CD4-positive, alpha-beta T cell treated with Interleukin-1 beta for 1 hour (primary cell): ENCODE measurements around the gene SHMT2.
A peak's percentile ranks its signal among the peaks of the same experiment; 100 is the strongest.

Experiments
- DNase-seq, 2 donors: peaks; one replicate each; pipeline ENCODE4 v3.0.0-alpha.2; 2020 to 2022

SHMT2 gene

GRCh38 chr12:57241402-57242310, 12.1 kb downstream of the SHMT2 start:
- DNase-seq, result no peak

- no peak for DNase-seq
Measured at GRCh38 chr12:57242329-57242690, 12.8 kb downstream of the SHMT2 start.

- peak; percentile 63 to 67 for DNase-seq
Measured at GRCh38 chr12:57242691-57243454, 13.4 kb downstream of the SHMT2 start.

GRCh38 chr12:57243521-57244311, 14.2 kb downstream of the SHMT2 start:
- DNase-seq, result peak; percentile 76 to 79

DNA sequence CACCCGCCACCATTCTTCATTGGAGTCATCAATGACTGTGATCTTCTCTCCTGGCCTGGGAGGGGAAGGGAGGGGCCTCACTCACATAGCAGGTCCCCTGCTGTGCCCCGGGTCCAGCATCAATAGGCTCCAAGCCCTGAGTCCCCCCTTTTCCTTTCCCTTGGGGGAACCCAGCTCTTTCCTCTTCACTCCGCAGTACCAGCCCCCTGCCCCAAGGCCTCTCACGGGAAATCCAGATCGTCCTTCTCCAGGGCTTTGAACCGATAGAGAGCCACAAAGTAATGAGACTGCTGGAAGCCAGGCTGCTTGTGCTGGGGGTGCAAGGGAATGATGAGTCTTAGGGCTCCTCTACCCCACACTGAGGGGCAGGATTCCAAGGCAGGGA, 14.8 kb downstream of the SHMT2 start:
- DNase-seq, result no peak

- DNase-seq, result no peak
Measured at GRCh38 chr12:57247041-57247440, 17.5 kb downstream of the SHMT2 start.

DNA sequence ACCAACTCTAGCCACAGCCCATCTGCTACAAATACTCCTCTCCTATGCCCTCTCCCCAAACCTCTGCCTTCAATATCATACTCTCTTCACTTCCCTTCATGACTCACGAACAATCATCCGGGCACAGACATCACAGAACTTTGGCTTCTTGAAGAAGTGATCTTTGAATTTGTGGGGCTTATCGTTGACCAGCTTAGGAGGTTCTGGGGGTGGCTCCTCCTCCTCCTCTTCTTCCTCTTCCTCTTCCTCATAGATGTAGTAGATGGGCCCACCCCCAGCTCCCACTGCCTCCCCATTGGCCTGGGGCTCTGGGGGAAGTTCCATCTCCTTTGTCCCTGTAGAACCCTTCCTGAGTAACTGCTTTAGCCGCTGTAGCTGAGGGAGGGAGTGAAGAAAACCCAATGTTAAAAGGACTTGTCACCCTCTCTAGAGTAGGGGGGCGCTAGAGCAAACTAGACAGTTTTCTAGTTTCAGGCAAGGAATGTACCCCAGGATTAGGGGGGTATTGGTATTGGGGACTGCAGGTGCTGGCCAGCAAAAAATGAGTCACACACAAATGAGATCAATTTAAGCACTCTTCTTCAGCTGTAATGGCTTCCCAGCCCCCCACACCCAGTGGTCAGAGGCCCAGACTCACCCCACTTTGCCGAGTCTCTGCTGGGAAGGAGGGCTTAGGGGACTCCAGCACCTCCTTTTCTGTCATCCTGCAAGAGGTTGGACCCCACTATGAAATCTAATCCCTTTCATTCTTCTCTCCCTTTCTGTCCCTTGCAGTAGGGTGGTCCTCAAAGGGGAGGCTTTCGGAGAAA, 19.6 kb downstream of the SHMT2 start:
- no peak for DNase-seq

- DNase-seq, result no peak
Measured at GRCh38 chr12:57250541-57250940, 21.0 kb downstream of the SHMT2 start.

- DNase-seq, result no peak
Measured at GRCh38 chr12:57250956-57251355, 21.4 kb downstream of the SHMT2 start, which contains the start of gene STAC3. STAC3 (minus strand) TSS chr12:57251187; CDS start chr12:57249636, 1,551 bp downstream.

DNA sequence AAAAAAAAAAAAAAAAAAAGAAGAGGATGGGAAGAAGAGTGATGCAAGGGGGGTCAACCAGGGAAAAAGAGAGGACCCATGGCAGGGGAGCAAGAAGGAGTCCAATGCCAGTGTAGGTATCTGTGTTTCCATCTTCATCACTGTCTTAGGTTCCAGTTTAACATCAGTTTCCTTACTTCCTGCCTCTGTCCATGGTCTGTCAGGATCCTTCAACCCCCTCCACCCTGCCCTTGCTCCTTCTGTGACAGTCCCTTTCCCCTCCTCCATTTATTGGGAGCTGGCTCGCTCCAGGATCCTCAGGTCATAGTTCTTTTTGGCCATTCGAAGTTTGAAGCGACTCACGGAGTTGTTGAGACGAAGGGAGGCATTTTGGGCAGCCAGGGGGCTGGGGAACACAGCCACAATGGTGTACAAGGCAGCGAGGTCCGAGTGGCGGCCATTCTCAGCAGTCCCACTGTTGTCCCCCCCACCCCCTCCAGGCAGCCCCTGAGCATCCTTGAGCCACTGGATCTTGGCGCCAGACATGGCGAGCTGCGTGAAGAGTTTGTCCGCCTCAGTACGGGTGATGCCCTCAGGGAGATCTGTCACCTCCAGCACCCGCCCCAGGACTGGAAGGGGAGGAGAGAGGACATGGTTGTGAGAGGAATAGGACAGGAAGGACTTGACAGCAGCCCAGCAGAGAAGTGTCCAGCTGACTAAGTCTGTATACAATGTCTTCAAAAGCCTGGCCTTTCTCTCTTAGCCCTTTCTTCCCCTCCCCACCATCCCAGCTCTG, 25.2 kb downstream of the SHMT2 start:
- DNase-seq, result no peak

DNA sequence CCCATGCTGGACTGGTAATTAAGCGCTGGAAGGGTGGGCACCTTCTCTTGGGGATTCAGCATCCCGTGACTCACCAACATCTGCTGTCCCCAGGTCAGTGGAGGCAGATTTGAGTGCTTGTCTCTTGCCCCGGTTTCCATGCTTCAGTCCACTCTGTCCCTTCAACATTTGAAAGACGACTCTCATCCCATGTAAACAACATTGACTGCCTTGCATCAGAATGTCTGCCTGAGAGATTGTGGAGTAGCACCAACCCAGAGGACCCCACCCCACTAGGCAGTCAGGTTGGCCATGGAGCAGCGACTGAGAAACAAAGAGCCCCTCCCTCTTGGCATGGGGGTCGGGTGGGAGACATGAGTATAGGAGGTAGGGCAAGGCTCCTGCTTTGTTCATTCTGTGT, 26.4 kb downstream of the SHMT2 start:
- DNase-seq, result no peak

DNA sequence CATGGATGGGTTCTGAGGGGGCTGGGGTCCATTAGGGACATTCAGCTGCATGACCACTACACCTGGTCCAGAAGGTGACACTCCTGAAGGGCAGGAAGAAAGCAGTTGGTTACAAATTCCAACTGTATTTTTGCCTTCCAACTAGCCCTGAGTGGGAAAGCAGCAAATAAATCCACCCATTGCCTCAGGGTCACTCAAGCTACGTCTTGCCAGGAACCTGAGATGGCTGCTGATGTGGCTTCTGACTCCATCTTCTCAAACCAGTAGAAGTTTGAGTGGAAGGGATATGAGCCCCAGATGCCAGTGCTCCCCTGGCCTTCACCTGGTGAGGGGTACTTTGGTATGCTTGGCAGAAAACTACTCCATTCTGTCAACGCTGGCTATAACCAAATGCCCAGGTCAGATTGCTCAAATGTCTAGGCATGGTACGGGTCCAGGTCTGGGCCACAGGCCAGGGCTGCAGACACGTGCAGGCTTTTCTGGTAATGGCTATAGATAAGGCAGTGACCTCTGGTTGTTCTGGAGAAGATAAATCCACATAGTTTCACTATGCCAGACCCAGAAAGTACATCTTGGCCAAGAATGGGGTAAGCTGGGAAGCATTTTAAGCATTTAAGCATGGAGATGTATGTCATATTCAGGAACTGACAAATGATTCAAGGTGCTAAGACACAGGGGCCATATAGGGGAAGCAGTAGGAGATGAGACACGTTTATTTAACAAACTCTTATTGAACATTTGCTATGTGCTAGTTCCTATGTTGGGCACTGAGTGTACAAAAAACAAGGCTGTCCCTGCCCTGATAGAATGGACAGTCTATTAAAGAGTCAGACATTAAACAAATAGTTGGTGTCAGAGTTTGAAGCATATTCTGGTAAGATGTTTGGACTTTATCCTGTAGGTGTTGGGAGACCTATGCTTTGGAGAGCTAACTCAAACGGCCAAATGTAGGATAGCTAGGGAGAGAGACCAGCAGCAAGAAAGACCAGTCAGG, 29.8 kb downstream of the SHMT2 start:
- no peak for DNase-seq

DNA sequence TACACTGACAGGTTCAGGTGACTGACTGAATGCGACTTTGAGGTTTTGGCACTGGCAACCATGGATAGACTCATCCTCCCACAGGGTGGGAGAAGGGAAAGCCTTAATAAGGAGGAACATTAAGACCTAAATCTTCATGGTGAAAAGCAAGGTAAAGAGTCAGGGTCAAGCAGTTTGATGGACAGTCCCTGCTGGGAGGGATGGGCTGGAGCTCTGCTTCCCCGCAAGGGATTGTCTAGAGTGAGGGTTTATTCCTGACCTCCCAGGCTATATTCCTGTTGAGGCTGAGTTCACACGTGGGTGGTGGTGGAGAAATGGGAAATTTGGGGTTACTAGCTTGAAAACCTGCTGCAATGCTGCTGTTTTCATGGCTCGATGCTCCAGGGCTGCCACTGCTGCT, 30.9 kb downstream of the SHMT2 start:
- no peak for DNase-seq

DNA sequence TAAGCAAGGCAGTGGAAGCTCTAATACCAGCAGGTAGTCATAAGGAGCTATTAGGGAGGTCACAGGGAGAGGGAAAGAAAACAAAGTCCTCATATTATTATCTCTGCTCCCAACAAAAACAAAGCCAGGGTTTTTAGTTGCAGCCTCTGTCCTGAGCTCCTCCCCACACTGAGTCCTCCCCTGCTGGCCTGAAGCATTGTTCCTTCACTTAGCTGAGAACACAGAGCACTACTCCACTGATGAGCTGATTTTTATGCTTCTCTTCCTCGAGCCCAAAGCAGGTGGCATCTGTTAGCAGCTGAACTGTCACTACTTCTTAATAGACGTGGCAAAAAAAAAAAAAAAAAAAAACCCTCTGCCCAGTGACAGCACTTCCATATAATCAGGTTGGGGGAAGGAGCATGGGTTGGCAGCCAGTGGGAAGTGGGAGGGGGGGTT, 31.9 kb downstream of the SHMT2 start:
- DNase-seq, result no peak

- DNase-seq, result no peak
Measured at GRCh38 chr12:57262126-57262822, 32.8 kb downstream of the SHMT2 start.

- DNase-seq, result no peak
Measured at GRCh38 chr12:57263096-57263495, 33.6 kb downstream of the SHMT2 start.

GRCh38 chr12:57266681-57267080, 37.2 kb downstream of the SHMT2 start:
- no peak for DNase-seq

DNA sequence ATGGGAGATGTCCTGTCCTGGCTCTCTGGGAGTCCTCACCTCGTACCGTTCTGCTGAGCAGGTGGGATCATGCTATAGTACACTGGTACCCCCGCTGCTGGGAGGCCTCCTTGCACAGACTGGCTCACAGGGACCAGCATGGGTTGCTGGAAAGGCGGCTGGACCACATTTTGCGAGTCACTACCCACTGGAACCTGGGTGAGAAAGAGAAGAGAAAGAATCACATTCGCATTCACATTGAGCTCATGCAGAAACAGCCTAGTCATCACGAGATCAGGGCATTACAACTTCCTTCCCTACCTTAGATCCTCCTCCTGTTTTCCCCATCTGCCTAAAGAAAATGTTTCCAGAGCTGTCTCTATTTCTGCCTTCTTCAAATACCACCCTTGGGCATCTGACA, 38.8 kb downstream of the SHMT2 start:
- DNase-seq, result no peak

- no peak for DNase-seq
Measured at GRCh38 chr12:57270966-57271470, 41.5 kb downstream of the SHMT2 start.
